GM19452 (cell line): ENCODE results near the gene CACHD1.
A peak's percentile ranks its signal among the peaks of the same experiment; 100 is the strongest.

Source experiments
- ATAC-seq: cut with Tn5 transposase; IDR thresholded peaks from one replicate; pipeline ENCODE4 v1.9.1; 2021; ENCODE audit not compliant: unreplicated experiment

The CACHD1 gene

DNA sequence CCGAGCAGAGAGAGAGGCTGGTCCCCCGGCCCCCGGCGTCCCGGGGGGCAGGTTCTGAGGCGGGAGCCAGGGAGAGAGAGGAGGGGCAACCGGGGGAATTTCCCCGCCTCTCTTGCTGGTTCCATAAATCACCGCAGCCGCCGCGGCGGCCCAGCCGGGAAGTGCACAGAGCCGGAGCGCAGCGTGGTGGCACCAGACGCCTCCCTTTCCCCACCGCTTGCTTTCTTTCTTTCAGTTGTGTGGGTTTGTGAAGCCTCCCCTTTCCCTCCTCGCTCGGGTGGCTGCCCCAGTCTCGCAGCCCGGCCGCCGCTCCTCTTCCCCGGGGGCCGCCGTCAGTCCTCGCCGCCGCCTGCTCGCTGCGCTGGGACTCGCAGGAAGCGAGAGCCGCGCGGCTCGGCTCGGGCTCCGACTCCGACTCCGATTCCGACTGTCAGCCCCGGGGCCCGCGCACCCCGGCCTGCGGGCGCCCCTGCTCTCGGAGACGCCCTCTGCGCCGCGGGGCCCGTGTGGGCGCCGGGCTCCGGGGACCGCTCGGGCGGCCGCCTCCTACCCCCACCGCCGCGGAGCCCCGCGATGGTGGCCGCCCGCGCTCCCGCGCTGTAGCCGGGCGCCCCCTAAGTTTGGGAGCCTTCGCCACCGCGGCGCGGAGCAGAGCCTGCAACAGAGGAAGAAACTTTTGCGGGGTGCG lies at the start of gene CACHD1:
CACHD1 (plus strand) TSS at position 153 of the 688 bp plus-strand sequence. CDS start 616 bp downstream, outside the sequence.
- peak; percentile 69 for ATAC-seq

DNA sequence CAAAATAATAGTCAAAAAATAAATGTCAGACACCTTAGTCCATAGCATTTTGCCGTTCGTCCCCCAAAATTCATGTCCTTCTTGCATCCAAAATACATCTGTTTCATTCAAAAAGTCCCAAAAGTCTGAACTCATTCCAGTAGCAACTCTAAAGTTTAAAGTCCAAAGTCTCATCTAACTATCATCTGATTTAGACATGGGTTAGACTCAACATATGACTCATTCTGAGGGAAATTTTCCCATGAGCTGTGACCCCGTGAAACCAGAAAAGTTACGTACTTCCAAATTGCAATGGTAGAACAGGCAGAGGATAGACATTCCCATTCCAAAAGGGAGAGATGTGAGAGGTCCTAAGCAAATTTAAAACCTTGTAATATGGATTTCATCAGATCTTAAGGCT lies 48.6 kb upstream of the CACHD1 start:
- ATAC-seq = no peak

DNA sequence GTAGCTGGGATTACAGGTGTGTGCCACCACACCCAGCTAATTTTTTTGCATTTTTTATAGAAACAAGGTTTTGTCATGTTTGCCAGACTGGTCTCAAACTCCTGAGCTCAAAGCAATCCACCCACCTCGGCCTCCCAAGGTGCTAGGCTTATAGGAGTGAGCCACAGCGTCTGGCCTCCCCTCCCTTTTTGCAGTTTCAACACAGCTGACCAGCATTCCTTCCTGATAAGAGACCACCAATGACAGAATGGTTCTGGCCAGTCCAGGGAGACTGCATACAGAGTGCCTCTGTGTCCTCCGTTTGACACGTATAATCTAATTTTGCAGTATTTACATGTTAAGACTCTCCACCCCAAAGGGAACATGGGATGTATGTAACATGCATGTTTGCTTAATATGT lies 46.4 kb upstream of the CACHD1 start:
- ATAC-seq = no peak

DNA sequence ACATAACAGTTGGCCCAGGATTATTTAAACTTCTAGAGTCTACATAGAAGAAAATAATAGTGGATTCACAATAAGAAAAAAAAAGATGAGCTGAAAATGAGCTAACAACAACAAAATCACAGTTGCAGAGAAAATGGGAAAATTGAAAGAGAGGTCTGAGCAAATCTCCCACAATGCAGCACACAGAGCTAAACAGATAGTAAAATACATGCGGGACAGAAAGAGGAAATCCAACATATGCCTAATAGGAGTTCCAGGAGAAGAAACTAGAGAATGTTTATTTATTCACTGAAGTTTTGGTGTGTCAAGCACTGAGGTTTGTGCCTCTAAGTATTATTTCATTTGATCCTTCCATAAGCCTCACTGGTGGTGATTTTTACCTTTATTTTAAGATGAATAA lies 45.5 kb upstream of the CACHD1 start:
- no peak for ATAC-seq

DNA sequence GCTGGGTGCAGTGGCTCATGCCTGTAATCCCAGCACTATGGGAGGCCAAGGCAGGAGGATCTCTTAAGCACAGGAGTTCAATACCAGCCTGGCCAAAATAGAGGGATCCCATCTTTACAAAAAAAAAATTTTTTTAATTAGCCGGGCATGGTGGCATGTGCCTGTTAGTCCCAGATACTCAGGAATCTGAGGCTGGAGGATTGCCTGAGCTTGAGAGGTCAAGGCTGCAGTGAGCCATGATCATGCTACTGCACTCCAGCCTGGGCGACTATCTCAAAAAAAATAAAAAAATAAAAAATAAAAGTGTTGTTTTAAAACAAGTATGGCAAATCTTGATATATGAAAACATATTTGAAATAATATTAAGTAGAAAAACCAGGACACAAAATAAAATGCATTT lies 44.4 kb upstream of the CACHD1 start:
- no peak for ATAC-seq

DNA sequence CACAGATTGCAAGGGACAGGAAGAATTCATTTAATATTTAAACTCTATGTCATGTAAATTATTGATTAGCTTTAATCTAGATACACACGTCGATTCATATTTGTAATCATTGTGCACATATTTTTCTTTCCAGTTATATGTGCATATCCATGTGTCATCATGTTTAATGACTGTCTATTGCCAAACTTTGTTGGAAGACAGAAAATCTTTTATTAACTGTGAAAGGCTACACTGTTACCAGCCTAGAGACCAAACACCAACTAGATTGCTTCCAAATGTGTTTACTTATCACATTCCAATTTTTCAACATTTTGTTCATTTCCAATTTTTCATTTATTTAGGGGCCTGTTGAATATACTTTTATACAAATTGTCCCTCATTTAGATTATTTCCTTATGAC lies 43.2 kb upstream of the CACHD1 start:
- no peak for ATAC-seq

DNA sequence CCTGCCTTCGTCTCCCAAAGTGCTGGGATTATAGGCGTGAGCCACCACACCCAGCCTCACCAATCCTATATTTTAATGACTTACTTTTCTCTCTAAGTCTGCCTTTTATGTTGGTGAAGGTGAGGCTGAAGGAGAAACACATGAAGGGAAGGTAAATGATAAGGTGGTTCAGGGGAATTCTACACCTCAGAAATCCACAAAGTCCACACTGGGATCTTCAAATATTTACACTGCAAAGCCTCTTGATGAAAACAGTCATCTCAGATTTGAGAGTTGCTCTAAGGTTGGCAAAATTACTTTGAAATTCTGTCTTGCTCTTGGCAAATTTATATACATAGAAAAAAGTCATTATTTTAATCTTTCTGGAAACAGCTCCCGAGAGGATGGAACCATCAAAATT lies 42.0 kb upstream of the CACHD1 start:
- no peak for ATAC-seq

DNA sequence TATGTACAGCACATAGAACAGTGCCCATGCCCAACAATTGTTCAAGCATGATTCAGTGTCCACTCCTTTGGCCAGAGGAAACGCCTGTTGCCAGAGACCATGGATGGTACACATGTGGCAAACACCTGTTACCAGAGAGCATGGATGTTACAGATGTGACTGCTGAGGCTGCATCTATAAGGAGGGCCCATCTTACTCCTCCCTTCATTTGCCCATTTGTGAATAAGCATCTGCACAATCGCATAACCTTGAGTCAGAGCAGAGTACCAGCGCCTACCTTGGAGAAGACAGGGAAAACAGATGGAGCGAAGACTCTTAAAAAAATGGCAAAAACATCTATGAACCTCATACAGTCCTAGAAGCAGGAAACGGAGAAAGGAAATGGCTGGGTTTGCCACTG lies 36.6 kb upstream of the CACHD1 start:
- ATAC-seq = no peak

DNA sequence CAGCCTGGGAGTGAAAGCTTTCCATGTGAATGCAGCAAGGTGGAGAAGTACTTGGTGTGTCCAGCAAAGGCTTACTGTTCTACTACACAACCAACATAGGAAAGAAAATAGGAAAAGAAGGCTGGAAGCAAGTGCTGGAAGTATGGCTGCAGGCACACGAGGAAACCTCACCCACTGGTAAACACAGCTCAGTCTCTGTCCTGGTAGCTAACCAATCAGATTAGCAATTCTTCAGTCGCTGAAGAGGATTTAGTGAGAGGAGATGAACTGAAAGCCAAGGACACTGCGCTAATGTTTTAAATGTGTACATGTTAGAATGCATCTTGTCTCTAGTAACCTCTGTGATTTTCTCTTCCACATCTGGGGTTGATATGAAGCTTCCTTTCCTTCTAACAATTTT lies 36.2 kb upstream of the CACHD1 start:
- no peak for ATAC-seq

DNA sequence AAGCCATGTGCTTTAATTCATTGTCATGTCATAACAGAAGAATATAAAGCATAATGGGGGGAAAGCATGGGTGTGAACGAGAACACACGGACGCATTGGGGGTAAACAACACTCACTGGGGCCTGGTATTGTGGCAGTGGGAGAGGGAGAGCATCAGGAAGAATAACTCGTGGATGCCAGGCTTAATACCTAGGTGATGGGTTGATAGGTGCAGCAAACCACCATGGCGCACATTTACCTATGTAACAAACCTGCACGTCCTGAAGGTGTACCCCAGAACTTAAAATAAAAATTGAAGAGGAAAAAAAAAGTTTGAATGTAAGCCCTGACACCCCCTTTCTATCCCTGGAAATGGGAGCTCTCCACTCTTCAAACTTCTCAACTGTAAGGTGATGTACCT lies 34.9 kb upstream of the CACHD1 start:
- ATAC-seq = no peak

DNA sequence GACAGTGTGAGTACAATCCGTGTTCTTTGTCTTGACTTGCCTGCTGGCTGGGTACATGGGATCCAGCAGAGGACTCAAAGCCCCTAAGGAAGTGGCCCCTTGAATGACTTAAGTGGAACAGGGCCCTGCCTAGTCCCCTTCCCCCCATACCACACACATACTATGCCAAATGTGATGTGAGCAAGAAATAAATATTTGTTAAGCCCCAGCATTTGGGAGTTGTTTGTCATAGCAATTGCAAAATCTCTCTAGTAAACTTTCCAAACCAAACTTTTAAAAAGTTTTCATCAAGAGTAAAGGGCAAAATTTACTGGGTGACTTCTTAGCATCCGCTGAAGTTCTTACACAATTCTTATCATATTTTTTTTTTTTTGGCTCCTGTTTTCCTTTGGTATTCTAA lies 32.5 kb upstream of the CACHD1 start:
- ATAC-seq = no peak

DNA sequence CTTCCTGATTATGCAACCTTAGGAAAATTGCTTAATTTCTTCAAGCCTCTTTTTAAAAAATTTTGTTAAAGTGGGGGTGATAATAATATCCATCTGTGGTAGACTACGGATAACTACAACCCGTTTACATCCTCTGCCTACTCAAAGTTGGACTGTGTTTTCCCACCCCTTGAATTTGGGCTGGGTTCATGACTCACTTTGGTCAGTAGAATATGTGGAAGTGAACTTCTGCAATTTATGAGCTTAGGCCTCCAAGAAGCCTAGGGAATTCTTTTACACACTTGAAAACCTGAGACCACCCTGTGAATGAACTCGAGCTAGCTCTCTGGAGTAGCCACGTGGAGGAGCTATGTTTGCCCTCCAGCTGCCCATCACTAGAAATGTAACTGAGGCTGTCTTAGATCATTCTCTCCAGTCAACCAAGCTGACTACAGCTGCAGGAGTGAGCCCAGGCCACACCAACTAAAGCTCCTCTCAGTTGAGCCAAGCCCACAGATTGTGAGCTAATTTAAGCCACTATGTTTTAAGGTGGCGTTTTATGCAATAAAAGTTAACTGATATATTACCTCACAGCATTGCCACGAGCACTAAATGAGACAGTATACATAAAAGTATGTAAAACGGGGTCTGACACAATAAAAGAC lies 29.6 kb upstream of the CACHD1 start:
- no peak for ATAC-seq

DNA sequence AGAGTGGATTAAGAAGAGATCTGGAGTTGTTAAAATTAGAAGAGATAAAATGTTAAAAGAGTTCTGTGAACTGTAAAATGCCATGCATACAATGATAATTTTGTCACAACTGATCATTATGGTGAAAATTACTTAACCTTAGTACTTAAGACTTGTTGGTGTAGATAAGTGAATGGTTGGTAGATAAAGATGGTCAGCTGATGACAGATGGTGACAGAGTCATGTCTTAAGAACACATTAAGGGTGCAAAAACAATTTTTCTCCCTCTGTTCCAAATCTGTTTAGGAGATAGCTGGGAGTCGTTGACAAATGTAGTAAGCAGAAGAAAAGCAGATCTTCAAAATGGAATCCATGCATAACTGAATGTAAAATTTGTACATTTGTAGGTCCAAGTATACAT lies 18.5 kb upstream of the CACHD1 start:
- ATAC-seq = no peak

DNA sequence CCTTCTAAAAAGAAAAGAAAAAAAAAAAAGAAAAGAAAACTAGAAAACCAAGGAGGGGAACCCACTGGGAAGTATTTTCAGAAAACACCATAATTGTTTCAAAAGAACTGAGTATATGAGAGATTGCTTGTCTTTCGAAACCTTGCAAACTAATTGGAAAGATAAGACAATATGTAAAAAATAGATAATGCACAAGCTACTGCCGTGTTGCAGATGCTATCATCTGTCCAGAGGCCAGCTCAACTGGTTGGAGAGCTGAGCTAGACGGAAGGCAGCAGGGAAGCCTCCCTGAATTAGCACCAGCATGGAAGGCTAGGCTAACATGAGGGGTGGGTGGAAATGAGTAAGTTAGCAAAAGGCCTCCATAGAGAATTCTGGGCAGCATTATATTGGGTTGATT lies 16.2 kb upstream of the CACHD1 start:
- ATAC-seq = no peak

DNA sequence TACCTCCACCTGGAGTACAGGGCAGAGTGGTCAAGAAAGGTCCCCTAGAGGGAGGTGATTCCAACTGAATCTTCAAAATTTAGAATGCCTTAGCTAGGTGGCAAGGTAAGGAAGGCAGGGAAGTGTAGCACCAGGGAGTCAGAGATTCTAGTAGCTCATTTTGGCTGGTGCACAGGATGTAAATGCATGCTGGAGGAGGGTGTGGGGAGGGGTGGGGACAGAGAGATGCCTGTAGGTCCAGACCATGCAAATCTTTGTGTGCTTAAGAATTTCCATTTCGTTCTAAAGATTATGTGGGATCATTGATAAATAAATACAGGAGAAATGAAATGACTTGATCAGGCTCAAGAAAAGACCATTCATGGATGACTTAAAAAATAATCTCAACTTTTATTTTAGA lies 11.0 kb upstream of the CACHD1 start:
- no peak for ATAC-seq

DNA sequence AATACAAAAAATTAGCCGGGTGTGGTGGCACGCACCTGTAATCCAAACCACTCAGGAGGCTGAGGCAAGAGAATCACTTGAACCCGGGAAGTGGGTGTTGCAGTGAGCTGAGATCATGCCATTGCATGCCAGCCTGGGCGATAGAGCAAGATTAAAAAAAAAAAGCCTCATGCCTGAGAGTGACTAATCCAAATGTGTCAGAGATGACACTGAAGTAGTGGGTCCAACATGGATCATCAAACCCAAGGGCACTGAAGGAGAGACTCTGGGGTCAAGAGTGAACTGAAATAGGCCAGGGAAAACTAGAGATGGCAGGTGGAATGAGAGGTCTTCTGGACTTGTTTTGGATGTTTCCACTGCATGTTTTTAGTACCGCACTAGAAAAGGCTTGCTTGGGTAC lies 10.2 kb upstream of the CACHD1 start:
- ATAC-seq = no peak

DNA sequence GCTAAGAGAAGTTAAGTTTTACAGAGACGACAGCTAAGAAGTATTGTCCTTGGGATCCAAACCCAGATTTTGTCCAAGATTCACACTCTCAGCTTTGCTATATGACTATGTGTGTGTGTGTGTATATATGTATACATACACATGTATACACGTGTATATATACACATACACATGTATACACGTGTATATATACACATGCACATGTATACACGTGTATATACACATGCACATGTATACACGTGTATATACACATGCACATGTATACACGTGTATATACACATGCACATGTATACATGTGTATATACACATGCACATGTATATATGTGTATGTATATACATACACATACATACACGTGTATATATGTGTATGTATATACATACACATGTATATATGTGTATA lies 3.9 kb upstream of the CACHD1 start:
- ATAC-seq = no peak

DNA sequence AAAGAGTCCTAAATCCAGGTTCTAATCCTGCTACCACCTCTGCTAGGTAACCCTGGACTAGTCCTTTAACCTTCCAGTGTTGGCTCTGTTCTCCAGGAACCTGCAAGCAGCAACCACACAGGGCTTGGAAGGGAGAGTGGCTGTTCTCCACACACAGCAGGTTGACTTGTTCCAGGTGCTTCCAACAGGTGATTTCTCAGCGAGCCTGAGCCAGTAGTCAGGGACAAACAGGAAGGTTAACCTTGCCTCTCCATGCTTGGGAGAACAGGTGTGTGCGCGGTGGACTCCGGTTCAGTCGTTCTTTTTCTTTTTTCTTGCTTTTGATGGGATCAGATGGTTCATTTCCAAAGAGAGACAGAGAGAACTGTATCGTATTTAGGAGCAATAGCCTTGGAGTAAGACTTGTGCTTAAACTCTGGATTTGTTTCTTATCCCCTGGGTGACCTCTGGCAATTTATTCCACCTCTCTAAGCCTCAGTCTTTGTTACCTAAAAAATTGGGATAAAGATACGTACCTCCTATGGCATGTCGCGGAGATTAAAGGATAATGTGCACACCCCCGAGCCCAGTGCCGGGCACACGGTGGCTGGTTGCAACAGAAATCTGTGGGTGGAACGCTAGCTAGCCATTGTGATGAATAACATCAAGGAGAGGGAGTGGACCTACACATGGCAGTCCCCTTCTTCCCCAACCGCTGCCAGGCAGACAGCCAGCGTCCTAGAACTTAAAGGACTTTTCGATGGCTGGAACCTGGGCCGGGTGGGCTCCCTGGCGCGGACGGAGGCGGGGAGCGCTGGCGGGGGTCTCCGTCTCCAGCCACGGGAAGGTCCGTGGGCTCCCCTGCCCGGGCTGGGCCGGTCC lies 583 bp upstream of the CACHD1 start:
- no peak for ATAC-seq

DNA sequence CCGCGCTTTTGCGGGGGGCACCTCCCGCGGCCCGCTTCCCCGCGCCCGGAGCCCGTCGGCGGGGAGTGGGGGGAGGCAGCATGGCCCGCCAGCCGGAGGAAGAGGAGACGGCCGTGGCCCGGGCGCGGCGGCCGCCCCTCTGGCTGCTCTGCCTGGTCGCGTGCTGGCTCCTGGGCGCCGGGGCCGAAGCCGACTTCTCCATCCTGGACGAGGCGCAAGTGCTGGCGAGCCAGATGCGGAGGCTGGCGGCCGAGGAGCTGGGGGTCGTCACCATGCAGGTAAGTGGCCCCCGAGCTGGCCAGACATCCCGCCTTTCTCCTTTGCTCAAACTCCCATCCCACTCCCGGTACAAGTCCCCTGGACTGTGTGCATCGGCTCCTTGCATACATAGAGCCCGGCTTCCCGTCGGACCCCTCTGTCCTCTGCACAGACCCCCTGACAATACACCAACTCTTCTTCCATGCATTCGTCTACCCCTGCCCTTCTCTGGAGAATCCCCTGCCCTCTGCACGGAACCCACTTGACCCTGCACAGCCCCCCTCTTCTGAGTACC lies 812 bp downstream of the CACHD1 start:
- peak; percentile 18 for ATAC-seq

DNA sequence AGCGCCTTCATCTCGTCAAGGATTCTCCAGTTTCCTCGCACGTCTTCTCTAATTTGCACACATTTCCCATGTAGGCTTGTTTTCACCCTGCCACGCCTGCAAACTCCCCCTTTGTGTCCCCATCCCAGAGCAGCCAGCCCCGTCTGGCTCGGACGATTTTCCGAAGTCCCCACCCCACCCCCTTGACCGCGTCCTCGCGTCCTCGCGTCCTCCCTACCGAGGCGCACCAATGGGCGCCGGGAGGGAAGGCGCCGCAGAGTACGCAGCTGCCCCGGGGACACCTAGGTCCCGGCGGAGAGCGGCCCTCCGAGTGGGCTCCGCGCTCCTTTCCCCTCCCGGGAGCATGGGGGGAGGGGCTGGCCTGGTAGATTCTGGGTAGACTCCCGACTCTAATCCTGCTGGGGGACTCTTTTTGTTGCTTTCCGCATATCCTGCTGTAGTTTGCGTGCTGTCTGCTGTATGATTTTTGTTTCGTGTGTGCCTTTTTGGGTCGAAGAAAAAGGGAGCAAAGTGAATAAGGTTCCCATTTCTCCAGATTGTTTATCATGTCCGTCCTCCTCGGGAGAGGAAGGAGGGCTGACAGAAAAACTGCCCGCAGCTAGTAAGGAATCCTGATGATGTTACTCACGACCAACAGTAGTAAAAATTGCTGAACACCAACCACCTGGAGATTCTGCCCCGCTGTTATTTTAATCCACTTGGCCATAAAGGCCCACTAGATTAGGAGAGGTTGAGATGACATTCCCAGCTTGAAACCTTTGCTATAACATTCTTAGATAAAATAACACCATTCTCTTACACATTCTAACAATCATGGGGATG lies 1.5 kb downstream of the CACHD1 start:
- no peak for ATAC-seq

DNA sequence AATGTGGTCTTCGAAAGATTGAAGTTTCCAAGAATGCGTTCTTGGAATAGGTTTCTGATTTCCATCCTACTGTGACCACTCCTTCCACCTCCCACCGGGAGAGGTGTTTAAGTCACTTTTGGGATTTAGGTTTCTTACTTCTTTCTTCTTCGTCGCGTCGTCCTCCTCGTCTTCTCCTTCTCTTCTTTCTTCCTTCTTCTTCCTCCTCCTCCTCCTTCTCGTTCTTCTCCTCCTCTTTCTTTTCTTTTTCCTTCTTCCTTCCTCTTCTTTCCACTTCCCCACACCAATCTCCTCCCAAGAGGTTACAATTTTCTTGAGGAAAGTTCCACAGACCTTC lies 2.1 kb downstream of the CACHD1 start:
- no peak for ATAC-seq
